ENCODE data around the gene PLCB1. TPM values are rescaled to one million over a fixed set of nuclear protein-coding genes. Genes with fewer than 3 reads are reported as not detected.

PLCB1 gene
- polyA plus RNA-seq, 1 experiment, result 13.5 TPM

DNA sequence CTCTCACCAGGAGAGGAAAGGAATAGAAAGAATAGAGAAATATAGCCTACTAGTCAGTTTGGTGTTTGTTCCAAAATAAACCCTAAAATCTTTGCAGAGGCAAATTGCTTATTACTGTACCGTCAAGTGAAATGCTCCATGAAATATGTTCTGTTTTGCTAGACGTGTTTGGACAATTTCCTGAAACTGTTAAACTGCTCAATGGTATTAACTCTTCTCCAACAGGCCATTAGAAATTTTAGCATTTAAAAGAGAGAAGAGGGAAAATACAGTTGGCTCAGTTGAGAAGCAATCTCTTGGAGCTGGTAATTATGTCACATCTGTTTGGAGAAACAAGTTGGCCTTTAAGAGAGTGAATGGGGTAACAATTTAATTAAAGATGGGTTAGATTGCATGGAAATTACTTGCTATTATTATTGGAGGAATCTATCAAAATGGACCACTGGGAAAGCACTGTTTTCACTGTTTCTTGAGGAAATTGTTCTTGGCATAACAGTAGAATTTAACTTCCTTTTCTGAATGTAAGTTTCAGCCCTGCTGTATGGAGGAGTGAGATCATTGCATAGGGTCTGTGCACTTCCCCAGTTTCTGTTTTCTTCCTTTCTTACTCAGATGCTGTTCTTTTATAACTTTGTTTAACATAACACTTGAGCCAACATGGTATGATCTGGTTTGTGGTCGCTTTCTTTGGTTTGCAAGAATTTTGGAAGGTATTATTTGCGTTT lies 373.6 kb downstream of the PLCB1 start:
- CTCF ChIA-PET, result interaction anchor here (0.6 to 0.9 kb wide), 2 partner anchors 37 to 80 kb away, joined by 3 read pairs; no protein-coding TSS in a partner anchor
- no peak for DNase-seq (ENCODE audit: low read depth)
- Histone ChIP-seq H3K36me3 (ENCODE audit: control insufficient read depth, insufficient read depth, low read length) (no peaks in the 10 kb centered on the region), H3K27me3 (ENCODE audit: control insufficient read depth, insufficient read depth, low read length) (no peaks in the 10 kb centered on the region), H3K4me3 (ENCODE audit: low read depth, low read length) (no peak overlapping the region)
- POLR2A ChIA-PET, result no interaction called here
- TF ChIP-seq, protein P1, sequence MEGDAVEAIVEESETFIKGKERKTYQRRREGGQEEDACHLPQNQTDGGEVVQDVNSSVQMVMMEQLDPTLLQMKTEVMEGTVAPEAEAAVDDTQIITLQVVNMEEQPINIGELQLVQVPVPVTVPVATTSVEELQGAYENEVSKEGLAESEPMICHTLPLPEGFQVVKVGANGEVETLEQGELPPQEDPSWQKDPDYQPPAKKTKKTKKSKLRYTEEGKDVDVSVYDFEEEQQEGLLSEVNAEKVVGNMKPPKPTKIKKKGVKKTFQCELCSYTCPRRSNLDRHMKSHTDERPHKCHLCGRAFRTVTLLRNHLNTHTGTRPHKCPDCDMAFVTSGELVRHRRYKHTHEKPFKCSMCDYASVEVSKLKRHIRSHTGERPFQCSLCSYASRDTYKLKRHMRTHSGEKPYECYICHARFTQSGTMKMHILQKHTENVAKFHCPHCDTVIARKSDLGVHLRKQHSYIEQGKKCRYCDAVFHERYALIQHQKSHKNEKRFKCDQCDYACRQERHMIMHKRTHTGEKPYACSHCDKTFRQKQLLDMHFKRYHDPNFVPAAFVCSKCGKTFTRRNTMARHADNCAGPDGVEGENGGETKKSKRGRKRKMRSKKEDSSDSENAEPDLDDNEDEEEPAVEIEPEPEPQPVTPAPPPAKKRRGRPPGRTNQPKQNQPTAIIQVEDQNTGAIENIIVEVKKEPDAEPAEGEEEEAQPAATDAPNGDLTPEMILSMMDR (IDR thresholded peaks at IDR 0.05; ENCODE audit: insufficient read depth, low read depth, low read length), result no peak

DNA sequence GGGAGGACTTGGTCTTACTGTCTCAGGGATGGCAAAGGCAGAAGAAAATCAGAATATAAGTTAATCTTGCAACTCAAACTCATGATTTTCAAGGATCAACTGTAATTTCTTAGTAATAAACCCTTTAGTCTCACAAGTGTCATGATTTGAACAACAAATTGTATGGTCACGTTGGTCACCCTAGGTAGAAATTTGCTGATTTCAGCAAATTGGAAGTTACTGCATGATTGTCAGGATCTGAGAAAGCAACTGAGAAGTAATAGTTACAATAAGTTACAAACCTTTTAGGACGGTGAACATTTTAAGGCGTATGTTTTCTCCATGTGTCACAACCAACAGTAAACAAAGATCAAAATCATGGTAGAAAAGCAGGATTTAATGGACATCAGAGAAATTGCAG lies 375.2 kb downstream of the PLCB1 start:
- TF ChIP-seq, protein P1 (IDR thresholded peaks at IDR 0.05; ENCODE audit: insufficient read depth, low read depth, low read length), result no peak
- DNase-seq (ENCODE audit: low read depth), result no peak
- CTCF ChIA-PET, result no interaction called here

DNA sequence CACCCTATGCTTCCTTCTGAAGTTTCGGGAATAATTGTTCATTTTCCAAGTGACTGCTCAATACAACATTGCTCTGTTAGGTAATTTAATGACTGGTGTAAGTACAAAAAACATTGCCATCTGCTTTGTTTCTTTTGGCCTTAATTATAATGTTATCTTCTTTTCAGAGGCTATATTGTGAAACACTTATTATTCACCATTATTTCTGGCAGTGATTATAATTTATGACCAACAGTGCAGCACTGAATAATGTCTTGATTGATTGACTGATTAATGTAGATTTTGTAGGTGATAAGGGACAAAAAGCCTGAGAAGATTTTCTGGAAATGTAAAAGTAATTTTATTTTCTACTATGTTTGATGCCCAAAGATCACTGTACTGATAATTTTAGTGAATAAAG lies 377.7 kb downstream of the PLCB1 start:
- no peaks in the 10 kb centered on the region for H3K36me3 ChIP-seq (ENCODE audit: control insufficient read depth, insufficient read depth, low read length)
- no peak for DNase-seq (ENCODE audit: low read depth)
- ChIA-PET POLR2A (interaction anchor here (0.6 kb wide), 1 partner anchor 404 kb away, joined by 3 read pairs; no protein-coding TSS in a partner anchor), CTCF (interaction anchor here (0.9 kb wide), 1 partner anchor 212 kb away, joined by 3 read pairs; no protein-coding TSS in a partner anchor)
- H3K4me3 ChIP-seq (ENCODE audit: low read depth, low read length), result no peak overlapping the region
- TF ChIP-seq, protein P1 (IDR thresholded peaks at IDR 0.05; ENCODE audit: insufficient read depth, low read depth, low read length), result no peak
- H3K27me3 ChIP-seq (ENCODE audit: control insufficient read depth, insufficient read depth, low read length), result no peaks in the 10 kb centered on the region

More for the DNA sequence above, 375.2 kb downstream of the PLCB1 start:
- POLR2A ChIA-PET, result no interaction called here
- H3K27me3 ChIP-seq (ENCODE audit: control insufficient read depth, insufficient read depth, low read length), result no peaks in the 10 kb centered on the region
- H3K4me3 ChIP-seq (ENCODE audit: low read depth, low read length), result no peak overlapping the region
- H3K36me3 ChIP-seq (ENCODE audit: control insufficient read depth, insufficient read depth, low read length), result no peaks in the 10 kb centered on the region

DNA sequence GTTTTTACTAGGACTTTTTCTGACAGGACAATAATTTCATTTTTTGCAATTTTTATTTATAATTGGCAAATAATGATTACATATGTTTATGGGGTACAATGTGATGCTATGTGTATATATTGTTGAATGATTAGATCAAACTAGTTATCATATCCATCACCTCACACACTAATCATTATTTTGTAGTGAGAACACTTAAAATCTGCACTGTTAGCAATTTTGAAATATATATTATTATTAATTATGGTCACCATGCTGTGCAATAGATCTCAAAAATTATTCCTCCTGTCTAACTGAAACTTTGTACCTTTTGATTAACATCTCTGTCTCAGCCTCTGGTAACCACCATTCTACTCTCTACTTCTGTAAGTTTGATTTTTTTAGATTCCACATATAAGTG lies 378.7 kb downstream of the PLCB1 start:
- Histone ChIP-seq H3K27me3 (ENCODE audit: control insufficient read depth, insufficient read depth, low read length) (no peaks in the 10 kb centered on the region), H3K36me3 (ENCODE audit: control insufficient read depth, insufficient read depth, low read length) (no peaks in the 10 kb centered on the region), H3K4me3 (ENCODE audit: low read depth, low read length) (no peak overlapping the region)
- no peak for DNase-seq (ENCODE audit: low read depth)
- CTCF ChIA-PET, result no interaction called here
- POLR2A ChIA-PET, result no interaction called here
- TF ChIP-seq, protein P1 (IDR thresholded peaks at IDR 0.05; ENCODE audit: insufficient read depth, low read depth, low read length), result no peak

DNA sequence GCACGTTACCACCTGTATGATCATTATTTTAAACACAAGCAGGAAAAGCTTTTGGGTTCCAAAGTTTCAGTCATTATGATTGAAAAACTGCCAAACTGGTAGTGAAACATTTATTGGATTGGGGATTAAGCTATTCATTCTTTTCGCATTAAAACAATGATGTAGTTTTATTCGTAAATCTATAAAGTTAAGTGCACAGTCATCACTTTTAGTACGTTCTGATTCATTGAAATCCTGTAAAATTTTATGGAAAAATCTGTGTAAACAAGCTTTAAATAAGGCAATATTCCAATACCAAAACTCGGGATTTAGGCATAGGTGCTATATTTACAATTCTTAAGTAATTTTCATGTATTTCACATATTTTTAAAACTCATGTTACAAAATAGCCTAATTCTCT lies 379.9 kb downstream of the PLCB1 start:
- CTCF ChIA-PET, result no interaction called here
- no peak for DNase-seq (ENCODE audit: low read depth)
- POLR2A ChIA-PET, result no interaction called here
- TF ChIP-seq, protein P1 (IDR thresholded peaks at IDR 0.05; ENCODE audit: insufficient read depth, low read depth, low read length), result no peak
- Histone ChIP-seq H3K27me3 (ENCODE audit: control insufficient read depth, insufficient read depth, low read length) (no peaks in the 10 kb centered on the region), H3K36me3 (ENCODE audit: control insufficient read depth, insufficient read depth, low read length) (no peaks in the 10 kb centered on the region), H3K4me3 (ENCODE audit: low read depth, low read length) (no peak overlapping the region)

Data from BJ (cell line).